Activated CD4-positive, CD25-positive, alpha-beta regulatory T cell treated with anti-CD3 and anti-CD28 coated beads, Interleukin-2, amount 50 U/mL, for 16 hours (primary cell): ENCODE measurements around the gene KCNAB2.

Experiments used
- DNase-seq: peaks from one replicate; pipeline ENCODE4 v3.0.0-alpha.2; 2020; ENCODE audit warnings: low read depth, low spot score

The KCNAB2 gene

DNA sequence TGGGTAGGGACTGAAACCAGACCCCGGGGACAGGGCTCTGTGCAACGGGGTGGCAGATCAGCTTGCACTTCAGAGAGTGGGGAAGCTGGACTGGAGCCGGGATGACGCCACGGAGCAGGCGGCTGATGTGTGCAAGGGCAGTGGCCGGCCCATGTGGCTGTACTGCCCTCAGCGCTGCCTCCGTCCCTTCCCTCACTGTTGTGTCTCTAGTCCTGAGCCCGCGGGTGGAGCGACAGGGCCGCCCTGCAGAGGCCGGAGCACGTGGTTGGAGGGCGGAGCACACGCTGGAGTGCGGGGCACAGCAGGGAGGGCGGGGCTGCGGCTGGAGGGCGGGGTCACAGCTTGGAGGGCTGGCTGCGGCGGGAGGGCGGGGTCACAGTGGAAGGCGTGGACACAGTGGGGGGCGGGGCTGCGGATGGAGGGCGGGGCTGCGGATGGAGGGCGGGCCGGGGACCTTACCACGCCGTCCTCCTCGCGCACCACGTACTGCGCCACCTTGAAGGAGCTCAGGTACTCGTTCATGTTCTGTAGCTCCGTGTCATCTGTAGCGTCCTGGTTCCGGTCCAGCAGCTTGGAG lies 82.0 kb downstream of the KCNAB2 start:
- DNase-seq, result peak; percentile 30

DNA sequence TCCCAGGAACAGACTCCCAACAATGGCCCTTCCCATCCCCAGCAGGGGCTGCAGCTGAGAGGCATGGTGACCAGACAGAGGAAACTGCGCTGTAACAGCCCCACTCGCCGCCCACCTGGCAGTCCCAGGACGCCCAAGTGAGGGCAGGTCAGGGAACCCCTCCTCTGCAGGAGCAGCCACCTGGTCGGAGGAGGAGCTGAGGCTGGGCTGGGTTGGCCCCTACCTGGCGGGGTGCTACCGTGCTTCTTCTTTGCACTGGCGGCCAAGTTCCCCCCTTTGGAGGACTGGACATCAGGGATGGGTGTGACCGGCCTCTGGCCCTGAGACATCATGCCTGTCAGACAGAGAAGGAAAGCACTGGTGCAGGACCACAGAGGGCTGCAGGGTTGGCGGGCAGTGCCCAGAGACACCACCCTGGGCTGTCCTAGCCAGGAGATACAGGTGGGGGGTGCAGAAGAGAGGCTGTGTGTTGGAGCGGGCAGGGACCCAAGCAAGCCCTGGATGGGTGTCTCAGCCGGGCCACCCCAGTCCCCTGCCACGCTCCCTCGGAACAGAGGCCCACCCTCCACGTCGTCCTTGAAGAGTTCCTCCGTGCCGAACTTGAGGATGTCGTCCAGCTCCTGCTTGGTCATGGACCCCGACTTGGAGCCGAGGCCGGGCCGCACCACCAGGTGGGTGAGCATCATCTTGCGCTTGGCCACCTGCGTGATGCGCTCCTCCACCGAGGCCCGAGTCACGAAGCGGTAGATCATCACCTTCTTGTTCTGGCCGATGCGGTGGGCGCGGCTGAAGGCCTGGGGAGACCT lies 82.8 kb downstream of the KCNAB2 start:
- no peak for DNase-seq

DNA sequence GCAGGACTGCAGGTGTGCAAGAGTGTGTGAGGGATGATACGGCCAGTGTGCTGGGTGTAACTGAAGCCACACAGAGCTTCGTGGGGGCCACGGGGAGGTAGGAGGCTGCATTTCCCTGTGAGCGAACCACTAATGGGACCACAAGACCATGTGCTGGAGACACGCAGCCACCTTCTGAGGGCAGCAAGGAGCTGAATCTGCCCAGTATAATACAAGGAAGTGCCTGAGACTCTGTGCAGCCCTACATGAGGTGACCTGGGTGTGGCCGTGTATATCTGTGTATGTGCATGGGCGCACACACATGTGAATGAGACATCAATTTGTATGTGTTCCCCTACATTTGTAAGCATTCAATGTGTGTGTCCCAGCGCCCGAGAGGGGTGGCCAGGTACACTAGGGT lies 83.6 kb downstream of the KCNAB2 start:
- no peak for DNase-seq

DNA sequence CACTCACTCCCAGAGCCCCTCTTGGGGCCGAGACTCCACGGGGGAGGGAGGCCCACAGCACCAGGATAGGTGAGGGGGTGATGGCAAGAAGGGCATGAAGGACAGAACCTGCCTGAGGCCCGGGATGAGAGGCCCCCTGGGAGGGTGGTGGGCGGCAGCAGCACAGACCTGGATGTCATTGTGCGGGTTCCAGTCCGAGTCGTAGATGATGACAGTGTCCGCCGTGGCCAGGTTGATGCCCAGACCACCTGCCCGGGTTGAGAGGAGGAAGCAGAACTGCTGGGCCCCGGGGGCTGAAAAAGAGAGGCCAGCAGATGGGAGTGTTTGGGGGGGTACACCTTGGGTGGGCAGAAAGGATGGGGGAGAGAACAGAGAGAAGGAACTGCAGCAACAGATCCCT lies 84.3 kb downstream of the KCNAB2 start:
- DNase-seq, result no peak

DNA sequence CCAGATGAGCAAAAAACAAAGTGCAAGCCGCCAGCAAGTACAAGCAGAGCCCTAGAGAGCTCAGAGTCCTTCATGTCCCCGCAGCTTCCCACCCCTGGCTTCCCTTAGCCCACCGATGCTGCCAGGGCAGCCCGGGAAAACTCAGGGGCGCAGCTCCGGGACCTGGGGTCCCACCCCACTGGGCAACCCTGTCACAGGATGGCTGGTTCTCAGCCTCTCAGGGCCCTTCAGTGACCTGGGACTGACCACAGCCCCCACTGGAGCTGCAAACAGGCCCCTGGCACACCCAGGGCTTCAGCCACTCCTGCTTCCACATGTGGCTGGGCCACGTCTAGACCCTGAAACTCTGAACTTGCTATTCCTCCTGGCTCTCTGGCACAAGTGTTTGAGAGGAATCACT lies 84.9 kb downstream of the KCNAB2 start:
- no peak for DNase-seq

DNA sequence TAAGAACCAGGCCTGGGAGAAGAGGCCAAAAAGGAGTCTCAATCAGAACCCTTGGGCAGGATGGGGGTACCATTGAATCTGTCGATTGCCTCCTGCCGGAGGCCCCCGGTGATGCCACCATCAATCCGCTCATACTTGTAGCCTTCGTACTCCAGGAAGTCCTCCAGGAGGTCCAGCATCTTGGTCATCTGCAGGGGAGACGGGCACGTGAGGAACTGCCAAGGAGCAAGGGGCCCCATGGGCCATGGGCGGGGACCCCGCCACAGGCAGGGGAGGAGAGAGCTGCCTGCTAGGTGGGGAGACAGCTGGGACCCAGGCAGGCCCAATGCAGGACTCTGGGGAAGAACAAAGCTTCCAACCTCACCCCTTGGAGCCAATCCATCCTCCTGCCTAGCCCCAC lies 85.9 kb downstream of the KCNAB2 start:
- DNase-seq, result no peak

- DNase-seq, result no peak
Measured at GRCh38 chr1:6133146-6133895, 87.6 kb downstream of the KCNAB2 start.

DNA sequence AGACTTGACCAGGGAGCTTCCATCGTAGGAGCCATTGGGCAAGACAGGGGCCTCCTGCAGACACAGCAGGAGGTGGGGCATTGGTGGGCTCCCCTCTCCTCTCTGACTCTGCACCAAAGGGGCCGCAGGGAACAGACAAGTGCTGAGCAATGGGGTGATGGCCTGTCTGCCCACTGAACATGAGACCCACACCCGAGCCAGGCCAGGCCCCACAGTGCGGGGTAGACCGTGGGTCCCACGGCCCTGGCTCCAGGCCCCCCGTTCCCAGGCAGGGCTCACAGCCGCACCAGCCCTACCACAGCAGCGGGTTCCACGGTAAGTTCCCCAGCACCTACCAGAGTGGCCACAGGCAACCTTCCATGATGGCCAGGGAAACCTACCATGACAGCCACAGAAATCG lies 88.5 kb downstream of the KCNAB2 start:
- DNase-seq, result no peak

DNA sequence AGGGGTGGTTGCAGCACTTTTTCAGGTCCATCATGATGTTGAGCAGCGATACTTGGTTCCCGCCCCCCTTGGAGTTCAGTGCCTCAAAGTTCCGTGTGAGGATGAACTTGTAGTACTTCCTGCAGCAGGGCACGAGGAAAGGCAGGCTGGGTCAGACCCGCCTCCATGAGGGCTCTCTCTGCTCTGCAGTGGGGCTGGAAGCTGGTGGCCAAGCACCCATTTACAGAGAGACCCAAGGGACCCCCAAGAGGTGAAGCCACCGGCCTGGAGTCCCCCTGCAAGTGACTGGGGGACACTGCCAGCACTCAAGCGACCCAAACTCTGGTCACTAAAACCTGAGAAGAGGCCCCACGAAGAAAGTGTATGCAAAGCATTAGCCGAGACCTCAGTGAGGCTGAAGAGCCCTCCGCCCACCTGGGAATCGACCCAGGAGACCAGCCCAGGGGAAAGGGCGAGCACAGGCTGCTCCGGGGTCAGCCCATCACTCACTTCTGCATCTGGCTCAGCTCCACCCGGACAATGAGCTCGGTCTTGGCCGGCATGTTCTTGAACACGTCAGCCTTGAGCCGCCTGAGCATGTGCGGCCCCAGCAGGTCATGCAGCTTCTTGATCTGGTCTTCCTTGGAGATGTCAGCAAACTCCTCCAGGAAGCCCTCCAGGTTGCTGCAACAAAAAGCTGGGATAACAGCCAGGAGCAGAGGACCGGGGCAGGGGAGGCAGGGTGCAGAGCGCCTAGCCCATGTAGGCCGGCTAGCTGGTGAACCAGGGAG lies 89.2 kb downstream of the KCNAB2 start:
- DNase-seq, result no peak

GRCh38 chr1:6136516-6137220 lies 91.0 kb downstream of the KCNAB2 start:
- DNase-seq, result no peak

DNA sequence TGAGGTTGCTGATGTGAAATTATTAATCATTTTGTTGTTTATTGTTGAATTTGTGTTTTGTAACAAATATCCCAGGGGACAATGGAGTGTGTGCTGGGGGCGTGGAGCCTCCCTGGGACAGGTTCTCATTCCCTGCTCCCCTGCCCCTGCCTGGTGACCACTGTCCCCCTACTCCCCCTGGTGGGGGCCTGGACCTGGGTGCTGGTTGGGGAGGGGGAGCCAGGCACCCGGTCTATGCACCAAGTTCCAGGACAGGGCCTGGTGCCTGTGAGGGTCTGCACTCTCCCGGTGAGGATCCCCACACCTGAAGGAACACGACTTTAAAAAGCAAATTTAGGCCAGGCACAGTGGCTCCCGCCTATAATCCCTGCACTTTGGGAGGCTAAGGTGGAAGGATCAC lies 92.1 kb downstream of the KCNAB2 start:
- no peak for DNase-seq

DNA sequence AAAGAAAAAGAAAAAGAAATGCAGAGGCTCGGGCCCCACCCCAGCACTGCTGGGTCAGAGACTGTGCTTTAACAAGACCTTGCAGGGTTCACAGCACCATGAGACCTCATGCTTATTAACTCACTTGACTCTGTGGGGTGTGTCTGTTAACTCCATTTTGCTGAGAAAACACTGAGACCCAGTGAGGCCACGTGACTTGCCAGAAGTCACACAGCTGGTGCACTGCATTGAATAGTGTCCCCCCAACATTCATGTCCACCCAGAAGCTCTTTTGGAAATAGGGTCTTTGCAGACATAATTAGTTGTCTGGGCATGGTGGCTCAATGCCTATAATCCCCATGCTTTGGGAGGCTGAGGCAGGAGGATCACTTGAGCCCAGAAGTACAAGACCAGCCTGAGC lies 94.7 kb downstream of the KCNAB2 start:
- DNase-seq, result no peak

DNA sequence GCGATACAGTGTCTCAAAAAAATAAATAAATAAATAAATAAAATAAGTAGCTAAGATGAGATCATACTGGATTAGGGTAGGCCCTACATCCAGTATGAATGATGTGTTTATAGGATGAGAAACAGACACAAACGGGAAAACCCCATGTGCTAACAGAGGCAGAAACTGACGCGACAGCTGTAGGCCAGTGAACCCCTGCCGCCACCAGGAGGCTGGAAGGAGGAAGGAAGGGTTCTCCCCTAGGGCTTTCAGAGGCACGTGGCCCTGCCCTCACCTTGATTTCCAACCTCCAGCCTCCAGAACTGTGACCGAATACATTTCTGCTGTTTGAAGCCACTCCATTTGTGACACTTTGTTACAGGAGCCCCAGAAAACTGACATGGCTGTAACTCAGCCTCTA lies 95.9 kb downstream of the KCNAB2 start:
- DNase-seq, result no peak

- no peak for DNase-seq
Measured at GRCh38 chr1:6142036-6142621, 96.4 kb downstream of the KCNAB2 start.

GRCh38 chr1:6142734-6143133 lies 97.0 kb downstream of the KCNAB2 start:
- no peak for DNase-seq

GRCh38 chr1:6143395-6143794 lies 97.7 kb downstream of the KCNAB2 start:
- DNase-seq, result no peak

DNA sequence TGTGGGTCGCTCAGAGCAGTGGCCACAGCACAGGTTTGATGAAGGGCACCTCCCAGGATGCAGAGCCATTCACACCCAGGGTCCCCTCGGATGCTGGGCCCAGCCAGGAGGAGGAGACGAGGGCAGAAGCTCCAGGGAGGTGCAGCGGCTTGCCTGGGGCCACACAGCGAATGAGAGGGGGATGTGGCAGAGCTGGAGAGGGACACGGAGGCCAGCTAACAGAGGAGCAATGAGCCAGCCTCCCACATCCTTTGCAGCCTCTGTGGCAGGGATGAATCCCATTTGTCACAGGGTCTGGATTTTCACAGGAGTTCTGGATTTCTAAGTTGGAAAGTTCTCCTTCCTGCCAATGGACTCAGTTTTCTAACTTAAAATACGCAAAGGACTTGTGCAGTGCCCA lies 98.5 kb downstream of the KCNAB2 start:
- DNase-seq, result no peak

DNA sequence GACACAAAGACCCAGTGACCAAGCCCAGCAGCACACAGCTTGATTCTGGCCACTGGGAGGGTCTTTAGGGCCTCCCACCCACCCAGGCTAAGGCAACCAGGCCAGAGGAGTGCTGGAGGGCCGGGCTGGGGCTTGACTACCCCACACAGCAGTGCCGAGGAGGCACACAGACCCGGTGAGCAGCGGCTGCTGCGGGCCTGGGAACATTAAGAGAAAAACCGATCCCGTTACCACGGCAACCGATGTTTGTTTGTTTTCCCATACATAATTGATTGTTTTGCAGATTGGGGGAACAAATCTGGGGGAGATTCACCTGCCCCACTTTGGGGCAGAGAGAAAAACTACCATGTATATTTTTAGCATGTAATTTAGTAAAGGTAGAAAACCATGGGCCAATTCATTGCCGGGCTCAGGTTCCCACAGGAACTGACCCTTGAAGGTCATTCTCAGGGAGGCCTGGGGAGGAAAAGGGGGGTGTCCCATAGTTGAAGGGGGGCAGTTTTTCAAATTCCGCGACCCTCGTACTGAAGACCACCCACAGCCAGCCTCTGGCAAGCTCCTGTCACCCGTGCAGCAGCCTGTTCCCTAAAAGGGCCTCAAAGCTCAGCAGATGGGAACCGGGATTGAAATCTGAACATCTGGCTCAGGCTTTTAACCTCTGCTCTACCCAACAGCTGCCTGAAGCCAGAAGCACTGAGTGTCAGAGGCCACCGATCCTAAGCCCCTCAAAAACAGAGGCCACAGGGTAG lies 99.1 kb downstream of the KCNAB2 start:
- no peak for DNase-seq

GRCh38 chr1:6145396-6145750 lies 99.7 kb downstream of the KCNAB2 start:
- no peak for DNase-seq

- DNase-seq, result no peak
Measured at GRCh38 chr1:6145864-6146410, 100.2 kb downstream of the KCNAB2 start.
